GM19023 (cell line): ENCODE data around the gene ITIH1.

Experiments used
- ATAC-seq: cut with Tn5 transposase; IDR thresholded peaks from one replicate; pipeline ENCODE4 v1.9.1; 2021; ENCODE audit warnings: mild to moderate bottlenecking, moderate library complexity; ENCODE audit not compliant: unreplicated experiment

Gene ITIH1

DNA sequence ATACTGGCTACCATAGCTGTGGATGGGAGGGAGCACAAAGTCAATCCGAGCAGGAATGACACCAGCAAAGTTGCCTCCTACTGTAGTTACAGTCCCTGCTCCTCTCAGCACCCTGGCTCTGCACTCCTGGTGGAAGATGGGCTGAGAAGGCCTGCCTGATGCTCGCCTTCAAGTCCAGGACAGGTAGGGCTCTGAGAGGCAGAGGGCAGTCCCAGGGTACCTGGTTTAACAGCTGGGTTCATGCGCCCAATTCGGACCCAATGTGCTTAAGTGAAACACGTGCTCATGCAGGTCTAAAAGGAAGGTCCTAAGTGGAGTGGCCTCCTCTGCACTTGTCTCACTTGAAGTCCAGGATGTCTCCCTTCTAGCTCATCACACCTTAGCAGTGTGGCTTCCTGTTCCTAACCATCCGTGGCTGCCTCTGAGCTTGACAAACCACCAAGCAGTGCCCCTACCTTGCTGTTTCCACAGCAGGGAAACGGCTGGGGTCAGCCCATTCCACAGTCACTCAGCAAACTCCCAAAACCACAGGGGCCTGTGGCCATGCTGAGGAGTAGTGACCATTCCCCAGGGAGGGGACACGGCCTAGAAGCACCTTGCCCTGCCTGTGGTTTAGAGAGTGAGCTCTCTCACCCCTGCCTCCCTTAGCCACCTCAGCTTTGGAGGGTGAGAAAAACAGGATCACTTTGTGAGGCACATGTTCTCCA is 61.3 kb downstream of the ITIH1 start:
- ATAC-seq = no peak

DNA sequence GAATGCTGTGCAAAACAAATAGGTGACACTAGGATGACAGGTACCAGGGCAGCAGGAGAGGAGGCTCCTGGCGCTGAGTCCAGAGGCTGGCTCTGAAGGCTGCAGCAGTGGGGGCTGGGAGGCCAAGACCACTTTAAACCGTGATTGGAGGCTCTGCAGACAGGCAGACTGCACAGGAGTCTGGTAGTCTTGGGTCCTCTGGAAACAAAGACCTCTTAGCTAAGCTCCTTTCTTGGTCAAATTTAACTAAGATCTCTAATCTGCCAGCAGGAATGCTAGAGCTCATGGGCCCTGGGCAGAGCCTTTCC is 61.8 kb downstream of the ITIH1 start:
- no peak for ATAC-seq

DNA sequence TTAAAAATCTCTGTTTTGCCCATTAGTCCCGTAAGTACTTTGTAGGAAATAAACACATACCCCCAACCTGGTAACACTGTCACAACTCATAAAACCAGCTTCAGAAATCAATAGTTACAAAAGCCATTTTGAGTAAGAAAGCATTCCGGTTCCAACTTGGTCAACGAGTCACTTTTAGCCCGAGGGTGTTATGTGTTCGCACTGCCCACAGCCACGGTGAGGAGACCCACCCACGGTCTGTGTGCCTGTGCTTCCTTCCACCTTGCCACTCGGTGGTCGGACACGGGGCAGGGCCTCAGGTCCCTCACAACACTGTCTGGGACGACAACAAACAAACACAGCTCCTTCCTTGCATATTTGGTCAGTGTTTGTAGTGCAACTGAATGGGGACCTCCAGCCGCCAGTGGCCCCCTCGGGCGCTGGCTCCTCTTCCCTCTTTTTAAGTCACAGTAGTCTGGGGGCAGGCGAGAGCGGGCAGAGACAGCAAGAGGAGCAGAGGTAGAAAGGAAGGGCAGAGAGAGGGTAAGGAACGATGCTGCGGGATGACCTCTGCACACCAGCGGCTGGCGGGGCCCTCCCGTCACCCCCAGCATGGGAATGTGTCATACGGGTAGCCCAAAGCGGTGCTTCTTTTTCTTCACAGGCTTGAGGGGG is 62.6 kb downstream of the ITIH1 start:
- ATAC-seq = no peak

DNA sequence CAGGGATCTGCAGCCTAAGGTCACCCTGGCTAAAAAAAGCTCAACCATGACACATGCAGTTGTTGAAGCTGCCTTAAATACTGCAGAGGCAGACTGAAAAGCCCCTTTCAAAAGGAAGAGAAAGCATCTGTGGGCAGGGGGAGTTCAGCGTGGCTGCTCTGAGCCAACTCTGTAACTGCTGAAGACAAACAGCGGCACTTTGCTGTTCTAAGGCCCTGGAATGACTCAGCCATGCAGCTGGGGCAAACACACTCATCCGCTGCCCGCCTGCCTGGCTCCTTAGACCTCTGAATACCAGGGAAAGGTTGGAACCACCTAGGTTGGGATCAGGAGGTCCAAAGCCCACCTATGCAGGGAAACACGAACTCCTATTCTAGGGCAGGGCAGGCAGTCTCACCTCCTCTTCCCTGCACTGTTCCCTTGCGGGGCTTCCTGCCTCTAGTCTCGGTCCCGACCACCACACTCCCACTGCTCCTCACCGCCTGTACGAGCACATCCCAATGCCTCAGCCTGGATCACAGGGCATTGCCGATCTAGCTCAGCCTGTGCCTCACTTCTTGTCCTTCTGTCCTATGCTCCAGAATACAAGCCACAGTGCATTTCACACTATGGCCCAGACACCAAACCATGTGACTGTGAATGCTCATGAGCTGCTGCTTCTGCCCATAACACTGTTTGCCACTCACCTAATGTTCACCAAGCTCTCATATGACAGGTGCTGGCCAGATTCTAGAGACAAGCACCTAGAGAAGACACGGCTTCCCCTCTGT is 64.0 kb downstream of the ITIH1 start:
- no peak for ATAC-seq
